GM12874 (cell line): ENCODE measurements around the gene YBEY.

Source experiments
- TF ChIP-seq, protein P1 (sequence below): IDR thresholded peaks from 2 replicates; pipeline ENCODE4 v1.5.1; 2011; ENCODE audit warnings: low read depth, mild to moderate bottlenecking, control low read depth, low read length, moderate library complexity; ENCODE audit not compliant: insufficient read depth

Gene YBEY

GRCh38 chr21:46286648-46287002, 483 bp downstream of the YBEY start:
- TF ChIP-seq, protein P1, sequence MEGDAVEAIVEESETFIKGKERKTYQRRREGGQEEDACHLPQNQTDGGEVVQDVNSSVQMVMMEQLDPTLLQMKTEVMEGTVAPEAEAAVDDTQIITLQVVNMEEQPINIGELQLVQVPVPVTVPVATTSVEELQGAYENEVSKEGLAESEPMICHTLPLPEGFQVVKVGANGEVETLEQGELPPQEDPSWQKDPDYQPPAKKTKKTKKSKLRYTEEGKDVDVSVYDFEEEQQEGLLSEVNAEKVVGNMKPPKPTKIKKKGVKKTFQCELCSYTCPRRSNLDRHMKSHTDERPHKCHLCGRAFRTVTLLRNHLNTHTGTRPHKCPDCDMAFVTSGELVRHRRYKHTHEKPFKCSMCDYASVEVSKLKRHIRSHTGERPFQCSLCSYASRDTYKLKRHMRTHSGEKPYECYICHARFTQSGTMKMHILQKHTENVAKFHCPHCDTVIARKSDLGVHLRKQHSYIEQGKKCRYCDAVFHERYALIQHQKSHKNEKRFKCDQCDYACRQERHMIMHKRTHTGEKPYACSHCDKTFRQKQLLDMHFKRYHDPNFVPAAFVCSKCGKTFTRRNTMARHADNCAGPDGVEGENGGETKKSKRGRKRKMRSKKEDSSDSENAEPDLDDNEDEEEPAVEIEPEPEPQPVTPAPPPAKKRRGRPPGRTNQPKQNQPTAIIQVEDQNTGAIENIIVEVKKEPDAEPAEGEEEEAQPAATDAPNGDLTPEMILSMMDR, result no peak

DNA sequence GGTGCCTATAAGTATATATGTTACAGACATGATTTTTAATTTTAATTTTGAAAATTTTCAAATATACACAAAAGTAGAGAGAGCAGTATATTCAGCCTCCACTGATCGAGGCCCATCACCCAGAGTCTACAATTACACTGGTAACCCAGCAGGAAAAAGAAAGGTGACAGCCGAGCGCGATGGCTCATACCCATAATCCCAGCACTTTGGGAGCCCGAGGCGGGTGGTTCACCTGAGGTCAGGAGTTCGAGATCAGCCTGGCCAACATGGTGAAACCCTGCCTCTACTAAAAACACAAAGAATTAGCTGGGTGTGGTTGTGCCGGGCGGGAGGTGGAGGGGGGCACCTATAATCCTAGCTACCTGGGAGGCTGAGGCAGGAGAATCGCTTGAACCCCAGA, 1.4 kb downstream of the YBEY start:
- TF ChIP-seq, protein P1, result no peak

- TF ChIP-seq, protein P1, result no peak
Observed at GRCh38 chr21:46289655-46290179, 3.6 kb downstream of the YBEY start.

GRCh38 chr21:46291561-46291960, 5.4 kb downstream of the YBEY start:
- TF ChIP-seq, protein P1, result no peak

DNA sequence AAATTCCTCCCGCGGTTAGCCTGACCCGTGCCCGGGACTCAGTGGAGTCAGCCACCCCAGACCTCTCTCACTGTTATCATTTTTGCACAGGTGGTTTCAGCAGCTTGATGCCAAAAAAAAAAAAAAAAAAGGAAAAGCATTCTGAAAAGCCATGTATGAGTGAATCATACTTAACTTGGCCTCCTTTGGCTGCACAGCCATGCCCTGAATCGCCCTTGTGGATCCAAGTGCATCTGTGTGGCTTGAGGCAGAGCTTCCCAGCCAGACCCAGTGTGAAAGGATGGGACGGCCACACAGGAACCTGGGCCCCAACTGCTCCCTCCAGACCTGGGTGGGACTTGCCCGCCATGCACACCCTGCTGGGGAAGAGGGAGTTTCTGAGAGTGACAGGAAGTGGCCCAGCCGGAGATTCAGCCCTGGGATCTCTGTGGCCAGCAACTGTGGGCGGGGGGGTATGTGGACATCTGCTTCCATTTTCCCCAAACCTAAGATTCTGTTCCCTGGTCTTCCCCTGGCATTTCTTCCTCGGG, 8.6 kb downstream of the YBEY start:
- TF ChIP-seq, protein P1, result no peak

- TF ChIP-seq, protein P1, result no peak
Observed at GRCh38 chr21:46295177-46295770, 9.1 kb downstream of the YBEY start.

DNA sequence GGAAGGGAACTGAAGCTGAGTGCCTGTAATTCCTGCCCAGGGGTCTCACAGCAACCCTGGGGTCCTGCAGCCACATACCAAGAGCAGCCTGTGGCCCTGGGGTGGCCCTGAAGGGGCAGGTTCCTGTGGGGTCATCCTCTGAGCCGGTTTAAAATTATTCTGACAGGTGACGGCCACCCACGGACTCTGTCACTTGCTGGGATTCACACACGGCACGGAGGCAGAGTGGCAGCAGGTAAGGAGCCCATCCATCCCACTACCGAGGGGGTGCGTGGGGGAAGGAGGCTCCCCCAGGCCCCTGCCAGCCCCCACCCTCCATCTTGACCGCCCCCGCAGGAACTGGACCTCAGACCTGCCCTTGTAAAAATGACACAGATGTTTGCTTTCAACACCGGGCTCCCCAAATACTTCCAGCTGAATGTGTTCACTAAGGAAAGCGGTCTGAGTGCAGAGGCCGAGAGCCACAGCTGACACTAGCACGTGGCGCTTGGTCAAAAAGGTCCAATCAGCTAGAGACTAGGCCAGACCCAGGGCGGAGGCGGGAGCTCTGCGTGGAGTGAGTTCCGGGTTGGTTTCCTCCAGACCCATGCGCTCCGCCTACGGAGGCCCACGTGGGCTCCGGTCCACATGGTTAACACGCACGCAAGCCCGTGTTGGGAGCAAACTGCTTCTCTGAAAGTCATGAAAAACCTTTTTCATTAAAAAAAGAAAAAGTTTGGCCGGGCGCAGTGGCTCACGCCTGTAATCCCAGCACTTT, 10.0 kb downstream of the YBEY start:
- TF ChIP-seq, protein P1, result no peak
